Mesothelial cell of epicardium (in vitro differentiated cells): ENCODE measurements around the gene OLFML2A. TPM values are rescaled to one million over a fixed set of nuclear protein-coding genes. Genes with fewer than 3 reads are reported as not detected.

Experiments used
- DNase-seq, 2 experiments: peaks; one replicate each; pipeline ENCODE4 v3.0.0; 2021; ENCODE audit warnings: low spot score in 2 of 2; ENCODE audit not compliant: unreplicated experiment in 2 of 2
- H3K27ac Mint-ChIP-seq: 2 replicates; pipeline ENCODE4 v1.8.0; 2021; ENCODE audit warnings: mixed read lengths
- H3K27me3 Mint-ChIP-seq: 2 replicates; pipeline ENCODE4 v1.8.0; 2021; ENCODE audit warnings: low read depth, mixed read lengths
- H3K36me3 Mint-ChIP-seq: 2 replicates; pipeline ENCODE4 v1.8.0; 2021; ENCODE audit warnings: mixed read lengths
- H3K4me1 Mint-ChIP-seq: 2 replicates; pipeline ENCODE4 v1.8.0; 2021; ENCODE audit warnings: mixed read lengths
- H3K4me3 Mint-ChIP-seq: 2 replicates; pipeline ENCODE4 v1.8.0; 2021; ENCODE audit warnings: mild to moderate bottlenecking, moderate library complexity, mixed read lengths
- H3K9me3 Mint-ChIP-seq: 2 replicates; pipeline ENCODE4 v1.8.0; 2021; ENCODE audit warnings: mixed read lengths
- total RNA-seq: library from RNA; stranded (reverse); gene quantifications from 3 replicates; pipeline ENCODE4 v1.2.1, GENCODE V29; 2021
- TF ChIP-seq, protein P1 (sequence below): fragments of 200-600 bp; sonication (generic); IDR thresholded peaks from one replicate; pipeline ENCODE4 v1.5.0; 2021; ENCODE audit warnings: antibody characterized with exemption; ENCODE audit not compliant: unreplicated experiment

OLFML2A gene
- total RNA-seq, 1 donor from 2014 or later: 37.4 TPM

DNA sequence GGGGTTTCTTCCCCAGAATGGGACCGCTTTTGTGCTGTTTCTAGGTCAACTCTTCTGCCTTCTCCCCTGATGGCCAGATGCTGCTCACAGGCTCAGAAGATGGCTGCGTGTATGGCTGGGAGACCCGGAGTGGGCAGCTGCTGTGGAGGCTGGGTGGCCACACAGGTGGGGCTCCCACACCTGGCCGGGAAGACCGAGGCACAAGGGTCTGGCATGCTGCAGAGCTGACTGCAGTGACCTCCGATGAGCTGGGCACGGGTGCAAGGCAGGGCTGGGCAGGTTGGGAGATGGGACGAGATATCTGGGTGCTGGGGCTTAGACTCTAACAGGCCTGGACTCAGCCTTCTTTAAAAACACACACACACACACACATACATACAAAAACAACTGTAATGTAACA lies 77.2 kb downstream of the OLFML2A start:
- TF ChIP-seq, protein P1, sequence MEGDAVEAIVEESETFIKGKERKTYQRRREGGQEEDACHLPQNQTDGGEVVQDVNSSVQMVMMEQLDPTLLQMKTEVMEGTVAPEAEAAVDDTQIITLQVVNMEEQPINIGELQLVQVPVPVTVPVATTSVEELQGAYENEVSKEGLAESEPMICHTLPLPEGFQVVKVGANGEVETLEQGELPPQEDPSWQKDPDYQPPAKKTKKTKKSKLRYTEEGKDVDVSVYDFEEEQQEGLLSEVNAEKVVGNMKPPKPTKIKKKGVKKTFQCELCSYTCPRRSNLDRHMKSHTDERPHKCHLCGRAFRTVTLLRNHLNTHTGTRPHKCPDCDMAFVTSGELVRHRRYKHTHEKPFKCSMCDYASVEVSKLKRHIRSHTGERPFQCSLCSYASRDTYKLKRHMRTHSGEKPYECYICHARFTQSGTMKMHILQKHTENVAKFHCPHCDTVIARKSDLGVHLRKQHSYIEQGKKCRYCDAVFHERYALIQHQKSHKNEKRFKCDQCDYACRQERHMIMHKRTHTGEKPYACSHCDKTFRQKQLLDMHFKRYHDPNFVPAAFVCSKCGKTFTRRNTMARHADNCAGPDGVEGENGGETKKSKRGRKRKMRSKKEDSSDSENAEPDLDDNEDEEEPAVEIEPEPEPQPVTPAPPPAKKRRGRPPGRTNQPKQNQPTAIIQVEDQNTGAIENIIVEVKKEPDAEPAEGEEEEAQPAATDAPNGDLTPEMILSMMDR: no peak
- Mint-ChIP-seq H3K36me3 (no peaks in the 10 kb centered on the region), H3K9me3 (no peaks in the 10 kb centered on the region), H3K4me3 (no peak overlapping the region), H3K27me3 (no peaks in the 10 kb centered on the region), H3K27ac (no peak overlapping the region), H3K4me1 (peaks cover 17% of the 10 kb centered on the region)
- DNase-seq: no peak

DNA sequence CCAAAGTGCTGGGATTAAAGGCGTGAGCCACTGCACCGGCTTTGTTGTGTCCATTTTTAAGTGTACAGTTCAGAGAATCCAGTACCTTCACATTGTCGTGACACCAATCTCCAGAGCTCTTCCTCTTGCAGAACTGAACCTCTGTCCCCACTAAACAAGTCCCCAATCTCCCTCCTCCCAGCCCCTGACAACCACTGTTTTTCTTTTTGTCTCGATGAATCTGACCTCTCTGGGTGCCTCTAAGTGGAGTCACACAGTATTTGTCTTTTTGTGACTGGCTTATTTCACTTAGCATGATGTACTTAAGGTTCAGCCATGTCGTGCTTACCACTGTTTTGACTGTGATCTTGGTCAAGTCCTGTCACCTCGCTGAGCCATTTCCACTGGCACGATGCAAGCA lies 77.9 kb downstream of the OLFML2A start:
- H3K4me1 Mint-ChIP-seq: peaks cover 19% of the 10 kb centered on the region
- H3K36me3 Mint-ChIP-seq: no peaks in the 10 kb centered on the region
- no peak overlapping the region for H3K4me3 Mint-ChIP-seq
- no peaks in the 10 kb centered on the region for H3K27me3 Mint-ChIP-seq
- no peaks in the 10 kb centered on the region for H3K9me3 Mint-ChIP-seq
- TF ChIP-seq, protein P1: no peak
- H3K27ac Mint-ChIP-seq: no peak overlapping the region
- no peak for DNase-seq

DNA sequence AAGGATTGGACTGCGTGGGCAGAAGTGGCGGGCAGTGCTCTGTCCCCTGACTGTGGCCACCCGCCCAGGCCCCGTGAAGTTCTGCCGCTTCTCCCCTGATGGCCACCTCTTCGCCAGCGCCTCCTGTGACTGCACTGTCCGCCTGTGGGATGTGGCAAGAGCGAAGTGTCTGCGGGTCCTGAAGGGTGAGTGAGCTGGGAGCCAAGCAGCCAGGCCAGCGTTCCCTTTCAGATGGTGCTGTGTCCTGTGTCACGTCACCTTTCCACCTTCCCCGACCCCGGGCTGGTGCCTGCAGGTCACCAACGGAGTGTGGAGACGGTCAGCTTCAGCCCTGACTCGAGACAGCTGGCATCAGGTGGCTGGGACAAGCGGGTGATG lies 78.6 kb downstream of the OLFML2A start:
- Mint-ChIP-seq H3K27ac (no peak overlapping the region), H3K4me3 (no peak overlapping the region), H3K4me1 (peaks cover 23% of the 10 kb centered on the region), H3K9me3 (no peaks in the 10 kb centered on the region), H3K36me3 (peaks cover 6% of the 10 kb centered on the region), H3K27me3 (no peaks in the 10 kb centered on the region)
- DNase-seq: no peak
- TF ChIP-seq, protein P1: no peak

DNA sequence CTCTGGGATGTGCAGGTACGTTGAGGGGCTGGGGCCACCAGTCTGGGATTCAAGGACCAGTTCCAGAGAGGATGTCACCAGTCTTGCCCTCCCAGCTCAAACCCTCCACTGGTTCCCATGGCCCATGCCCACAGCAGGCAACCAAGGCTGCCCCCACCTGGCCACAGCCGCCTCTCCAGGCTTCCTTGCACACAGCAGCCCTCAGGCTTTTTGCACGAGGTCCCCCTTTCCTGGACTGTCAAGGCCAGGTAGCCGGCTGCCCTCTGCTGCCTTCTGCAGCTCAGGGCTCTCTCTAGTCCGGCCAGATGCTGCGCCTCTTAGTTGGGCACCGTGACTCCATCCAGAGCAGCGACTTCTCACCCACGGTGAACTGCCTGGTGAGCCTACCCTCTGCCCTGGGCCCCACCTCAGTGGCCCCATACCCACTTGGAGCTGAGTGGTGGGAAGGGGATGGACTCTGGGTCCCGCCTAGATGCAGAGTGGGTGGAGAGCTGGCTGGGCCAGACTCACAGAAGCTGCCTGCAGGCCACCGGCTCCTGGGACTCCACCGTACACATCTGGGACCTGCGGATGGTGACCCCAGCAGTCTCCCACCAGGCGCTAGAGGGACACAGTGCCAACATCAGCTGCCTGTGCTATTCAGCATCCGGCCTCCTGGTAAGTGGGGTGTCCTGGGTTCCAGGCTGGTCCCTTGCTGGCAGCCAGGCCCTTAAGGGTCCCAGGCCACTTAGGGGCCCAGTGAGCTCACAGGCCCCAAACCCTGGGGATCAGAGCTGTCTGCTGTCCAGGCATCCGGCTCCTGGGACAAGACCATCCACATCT lies 79.2 kb downstream of the OLFML2A start:
- DNase-seq: no peak
- no peaks in the 10 kb centered on the region for H3K27me3 Mint-ChIP-seq
- H3K9me3 Mint-ChIP-seq: no peaks in the 10 kb centered on the region
- H3K4me1 Mint-ChIP-seq: peaks cover 25% of the 10 kb centered on the region
- TF ChIP-seq, protein P1: no peak
- no peak overlapping the region for H3K27ac Mint-ChIP-seq
- H3K4me3 Mint-ChIP-seq: no peak overlapping the region
- peaks cover 6% of the 10 kb centered on the region for H3K36me3 Mint-ChIP-seq

DNA sequence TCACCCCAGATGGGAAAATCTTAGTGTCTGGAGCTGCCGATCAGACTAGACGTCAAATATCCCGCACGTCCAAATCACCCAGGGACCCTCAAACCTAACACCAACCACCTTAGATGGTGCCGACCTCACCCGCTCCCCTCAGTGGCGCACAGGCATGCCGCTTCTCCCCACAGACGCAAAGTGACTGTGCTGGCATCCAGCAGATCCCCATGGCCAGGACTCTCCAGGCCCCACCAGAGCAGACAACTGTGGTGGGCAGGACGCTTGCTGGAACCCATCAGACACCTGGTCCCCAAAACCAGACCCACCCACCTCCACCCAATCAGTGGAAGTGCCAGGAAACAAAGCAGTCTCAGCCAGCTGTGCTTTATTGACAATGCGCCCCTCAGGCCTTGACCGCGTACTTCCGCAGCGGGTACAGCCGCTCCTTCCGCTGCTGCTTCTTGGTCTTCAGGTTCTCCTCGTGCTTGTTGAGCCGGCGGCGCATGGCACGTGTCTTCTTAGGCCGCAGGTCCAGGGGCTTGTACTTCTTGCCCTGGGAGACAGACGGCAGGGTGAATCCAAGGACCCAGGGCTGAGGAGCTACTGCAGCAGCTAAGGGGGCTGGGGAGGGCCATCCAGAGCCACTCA lies 80.7 kb downstream of the OLFML2A start:
- H3K4me1 Mint-ChIP-seq: peaks cover 26% of the 10 kb centered on the region

More for the DNA sequence above, 80.7 kb downstream of the OLFML2A start:
- Mint-ChIP-seq H3K27me3 (no peaks in the 10 kb centered on the region), H3K27ac (no peak overlapping the region), H3K4me3 (no peak overlapping the region), H3K9me3 (no peaks in the 10 kb centered on the region), H3K36me3 (peaks cover 6% of the 10 kb centered on the region)
- DNase-seq: no peak
- TF ChIP-seq, protein P1: no peak
